Activated CD8-positive, alpha-beta T cell treated with anti-CD3 and anti-CD28 coated beads for 36 hours (primary cell): Measurements from ENCODE around the gene ANKFN1. TPM values are rescaled to one million over a fixed set of nuclear protein-coding genes. Genes with fewer than 3 reads are reported as not detected.

Experiments
- ATAC-seq: fragments of 200-7000 bp; cut with Tn5 transposase; one replicate; pipeline ENCODE4 v1.10.0; 2021; ENCODE audit warnings: mild to moderate bottlenecking, moderate library complexity
- CTCF ChIA-PET: fragments of 350-600 bp; sonication (Branson Sonifier 250); formaldehyde crosslinking; loops from one replicate; lab custom pipeline; 2021; ENCODE audit warnings: antibody characterized with exemption; lab: Charles Lee
- POLR2A ChIA-PET: fragments of 350-600 bp; sonication (Branson Sonifier 250); formaldehyde crosslinking; loops from one replicate; lab custom pipeline; 2021; ENCODE audit warnings: antibody characterized with exemption; lab: Charles Lee
- DNase-seq: peaks from one replicate; pipeline ENCODE4 v3.0.0-alpha.2; 2020
- H3K27ac Mint-ChIP-seq: one replicate; pipeline ENCODE4 v1.8.0; 2021; ENCODE audit warnings: mild to moderate bottlenecking, mixed read lengths
- H3K27me3 Mint-ChIP-seq: one replicate; pipeline ENCODE4 v1.8.0; 2021; ENCODE audit warnings: mixed read lengths
- H3K36me3 Mint-ChIP-seq: one replicate; pipeline ENCODE4 v1.8.0; 2021; ENCODE audit warnings: low read depth, mixed read lengths
- H3K4me1 Mint-ChIP-seq: one replicate; pipeline ENCODE4 v1.8.0; 2021; ENCODE audit warnings: low read depth, mixed read lengths
- H3K4me3 Mint-ChIP-seq: one replicate; pipeline ENCODE4 v1.8.0; 2021; ENCODE audit warnings: mild to moderate bottlenecking, moderate library complexity, mixed read lengths
- H3K9me3 Mint-ChIP-seq: one replicate; pipeline ENCODE4 v1.8.0; 2021; ENCODE audit warnings: mixed read lengths
- intact Hi-C: fragments of 100-400 bp; cut with micrococcal nuclease; formaldehyde crosslinking; loops from one replicate; pipeline ENCODE4 v1.10.0; 2022
- total RNA-seq, 2 experiments: library from RNA; stranded (reverse); gene quantifications; one replicate each; pipeline ENCODE4 v1.2.3, GENCODE V29; 2021
- TF ChIP-seq, protein P1 (sequence below): fragments of 200-600 bp; IDR thresholded peaks from one replicate; pipeline ENCODE4 v1.8.0; 2022; ENCODE audit warnings: antibody characterized with exemption, mild to moderate bottlenecking

Gene ANKFN1
- total RNA-seq, 2 experiments from 2014 or later = not detected

DNA sequence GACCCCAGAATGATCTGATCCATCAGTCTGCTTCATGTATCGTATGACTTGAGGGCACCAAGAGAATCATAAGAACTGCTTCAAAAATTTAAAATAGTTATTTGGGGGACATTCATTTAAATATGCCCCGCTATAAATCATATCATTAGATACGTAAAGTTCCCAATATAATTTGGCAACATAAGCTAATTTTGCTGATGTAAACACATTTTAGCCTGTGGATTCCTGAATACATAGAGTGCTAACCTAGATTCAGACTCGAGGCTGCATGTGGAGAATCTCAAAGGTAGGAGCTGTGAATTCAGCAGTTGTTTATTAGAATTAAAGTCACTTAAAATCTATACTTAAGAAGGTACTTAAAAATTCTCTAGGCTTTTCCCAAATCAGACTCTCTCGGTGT, 24.9 kb downstream of the ANKFN1 start:
- Mint-ChIP-seq H3K27me3 (peaks cover 6% of the 10 kb centered on the region), H3K4me1 (no peaks in the 10 kb centered on the region), H3K36me3 (no peaks in the 10 kb centered on the region), H3K27ac (no peak overlapping the region), H3K9me3 (no peaks in the 10 kb centered on the region), H3K4me3 (no peak overlapping the region)
- DNase-seq = no peak
- TF ChIP-seq, protein P1, sequence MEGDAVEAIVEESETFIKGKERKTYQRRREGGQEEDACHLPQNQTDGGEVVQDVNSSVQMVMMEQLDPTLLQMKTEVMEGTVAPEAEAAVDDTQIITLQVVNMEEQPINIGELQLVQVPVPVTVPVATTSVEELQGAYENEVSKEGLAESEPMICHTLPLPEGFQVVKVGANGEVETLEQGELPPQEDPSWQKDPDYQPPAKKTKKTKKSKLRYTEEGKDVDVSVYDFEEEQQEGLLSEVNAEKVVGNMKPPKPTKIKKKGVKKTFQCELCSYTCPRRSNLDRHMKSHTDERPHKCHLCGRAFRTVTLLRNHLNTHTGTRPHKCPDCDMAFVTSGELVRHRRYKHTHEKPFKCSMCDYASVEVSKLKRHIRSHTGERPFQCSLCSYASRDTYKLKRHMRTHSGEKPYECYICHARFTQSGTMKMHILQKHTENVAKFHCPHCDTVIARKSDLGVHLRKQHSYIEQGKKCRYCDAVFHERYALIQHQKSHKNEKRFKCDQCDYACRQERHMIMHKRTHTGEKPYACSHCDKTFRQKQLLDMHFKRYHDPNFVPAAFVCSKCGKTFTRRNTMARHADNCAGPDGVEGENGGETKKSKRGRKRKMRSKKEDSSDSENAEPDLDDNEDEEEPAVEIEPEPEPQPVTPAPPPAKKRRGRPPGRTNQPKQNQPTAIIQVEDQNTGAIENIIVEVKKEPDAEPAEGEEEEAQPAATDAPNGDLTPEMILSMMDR = no peak
- ChIA-PET CTCF (no interaction called here), POLR2A (no interaction called here)
- no peak for ATAC-seq
- intact Hi-C loops = loop anchor here (10.0 kb wide), 1 partner anchor 57 kb away; no protein-coding TSS in a partner anchor

DNA sequence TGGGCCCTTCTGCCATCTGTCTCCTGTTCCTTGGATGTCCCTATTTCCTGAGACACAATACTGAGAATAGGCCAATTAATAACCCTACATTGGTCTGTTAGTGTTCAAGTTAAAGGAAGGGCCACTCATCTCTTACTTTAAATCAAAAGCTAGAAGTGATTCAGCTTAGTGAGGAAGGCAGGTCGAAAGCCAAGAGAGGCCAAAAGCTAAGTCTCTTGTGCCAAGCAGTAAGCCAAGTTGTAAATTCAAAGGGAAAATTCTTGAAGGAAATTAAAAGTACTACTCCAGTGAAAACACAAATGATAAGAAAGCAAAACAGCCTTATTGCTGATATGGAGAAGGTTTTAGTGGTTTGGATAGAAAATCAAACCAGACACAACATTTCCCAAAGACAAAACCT, 28.8 kb downstream of the ANKFN1 start:
- no peak for ATAC-seq
- Mint-ChIP-seq H3K36me3 (no peaks in the 10 kb centered on the region), H3K9me3 (no peaks in the 10 kb centered on the region), H3K27ac (no peak overlapping the region), H3K4me1 (no peaks in the 10 kb centered on the region), H3K4me3 (no peak overlapping the region), H3K27me3 (peaks cover 3% of the 10 kb centered on the region)
- TF ChIP-seq, protein P1 = no peak
- POLR2A ChIA-PET = no interaction called here
- intact Hi-C loops = no loop called here
- CTCF ChIA-PET = no interaction called here
- no peak for DNase-seq

DNA sequence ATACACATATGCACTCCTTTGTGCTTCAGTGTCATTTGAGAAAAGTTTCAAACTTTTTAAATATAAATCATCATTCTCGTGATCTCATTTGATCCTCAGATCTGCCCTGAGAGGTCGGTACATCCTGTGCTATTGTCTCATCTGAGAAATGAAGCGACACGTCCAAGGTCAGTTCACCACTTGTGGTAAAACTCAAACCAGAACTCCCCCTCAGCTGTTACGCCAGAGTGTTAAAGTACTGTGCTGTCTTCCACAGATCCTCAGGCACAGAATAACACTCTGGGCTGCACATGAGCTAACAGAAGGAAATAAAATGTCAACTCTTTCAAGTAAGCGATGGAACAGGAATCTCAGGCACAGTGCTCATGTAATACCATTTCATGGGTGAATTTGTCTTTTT, 31.4 kb downstream of the ANKFN1 start:
- Mint-ChIP-seq H3K9me3 (no peaks in the 10 kb centered on the region), H3K4me3 (no peak overlapping the region), H3K27me3 (peaks cover 3% of the 10 kb centered on the region), H3K36me3 (no peaks in the 10 kb centered on the region), H3K27ac (no peak overlapping the region), H3K4me1 (no peaks in the 10 kb centered on the region)
- ATAC-seq (no peak), DNase-seq (no peak)
- TF ChIP-seq, protein P1 = no peak
- intact Hi-C loops = no loop called here
- ChIA-PET CTCF (no interaction called here), POLR2A (no interaction called here)

DNA sequence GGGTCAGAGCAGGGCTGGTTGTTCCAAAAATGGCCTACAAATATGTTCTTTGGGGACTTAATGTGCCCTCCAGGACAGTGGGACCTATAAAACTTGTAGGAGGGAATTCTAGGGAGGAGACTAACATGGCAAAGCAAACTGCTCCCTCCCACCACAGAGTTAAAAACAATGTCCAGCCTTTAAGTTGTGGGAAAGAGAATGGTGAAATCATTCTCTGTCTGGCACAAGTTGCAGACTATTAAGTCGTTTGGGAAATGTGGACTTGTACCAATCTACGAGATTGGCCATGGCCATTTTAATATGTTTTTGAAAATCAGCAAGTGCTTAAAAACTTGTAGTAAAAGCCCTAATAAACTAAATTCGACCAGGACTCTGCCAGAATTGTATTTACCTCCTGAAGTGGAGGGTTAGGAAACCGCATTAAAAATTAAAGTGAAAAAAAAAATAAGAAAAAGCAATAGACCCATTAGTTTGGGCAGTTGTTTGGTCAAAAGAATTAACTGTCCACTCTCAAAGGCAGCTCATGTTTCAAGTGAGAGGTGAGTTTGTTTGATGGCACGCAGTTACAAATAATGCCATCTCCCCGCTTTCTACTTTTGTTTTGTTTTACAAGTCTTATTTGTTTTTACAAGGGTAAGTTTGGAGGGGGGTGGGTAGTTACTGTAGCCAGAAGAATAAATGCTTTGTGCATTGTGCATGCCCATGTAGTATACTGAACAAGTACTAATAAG, 32.4 kb downstream of the ANKFN1 start:
- no peak for DNase-seq
- ChIA-PET CTCF (interaction anchor here (0.7 kb wide), 1 partner anchor 13 kb away, joined by 3 read pairs; no protein-coding TSS in a partner anchor), POLR2A (no interaction called here)
- peaks cover 3% of the 10 kb centered on the region for H3K27me3 Mint-ChIP-seq
- no peak for ATAC-seq
- H3K36me3 Mint-ChIP-seq = no peaks in the 10 kb centered on the region
- H3K27ac Mint-ChIP-seq = no peak overlapping the region
- H3K4me1 Mint-ChIP-seq = no peaks in the 10 kb centered on the region
- H3K9me3 Mint-ChIP-seq = no peaks in the 10 kb centered on the region
- H3K4me3 Mint-ChIP-seq = no peak overlapping the region
- TF ChIP-seq, protein P1 = no peak
- intact Hi-C loops = no loop called here

DNA sequence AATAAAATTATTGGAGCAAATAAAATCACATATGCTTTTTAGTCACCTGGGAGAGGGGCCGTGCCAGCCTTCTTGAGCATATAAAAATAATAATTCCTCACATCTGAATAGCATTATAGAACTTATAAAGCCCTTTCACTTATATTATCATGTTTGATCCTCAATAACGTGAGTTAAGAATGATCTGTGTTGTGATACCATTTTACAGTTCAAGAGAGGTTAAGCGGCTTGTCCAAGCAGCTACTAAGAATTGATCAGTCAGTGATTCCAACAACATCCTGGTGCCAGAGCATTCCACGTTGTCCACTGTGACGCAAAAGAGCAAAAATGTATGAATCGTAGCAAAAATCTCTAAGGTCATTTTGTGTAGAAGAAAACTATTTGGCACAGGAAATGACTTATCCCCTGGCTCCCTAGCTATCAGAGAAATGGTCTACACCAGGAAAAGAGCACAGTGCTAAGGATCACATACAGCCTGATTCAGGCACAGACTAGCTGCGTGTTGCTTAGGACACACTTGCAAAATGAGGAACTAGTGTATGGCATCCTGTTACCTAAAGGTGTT, 33.0 kb downstream of the ANKFN1 start:
- intact Hi-C loops = no loop called here
- no peak for ATAC-seq
- H3K4me1 Mint-ChIP-seq = no peaks in the 10 kb centered on the region
- ChIA-PET POLR2A (no interaction called here), CTCF (interaction anchor here (0.7 kb wide), 1 partner anchor 12 kb away, joined by 3 read pairs; no protein-coding TSS in a partner anchor)
- no peak overlapping the region for H3K4me3 Mint-ChIP-seq
- no peaks in the 10 kb centered on the region for H3K9me3 Mint-ChIP-seq
- peaks cover 3% of the 10 kb centered on the region for H3K27me3 Mint-ChIP-seq
- no peak for DNase-seq
- H3K36me3 Mint-ChIP-seq = no peaks in the 10 kb centered on the region
- H3K27ac Mint-ChIP-seq = no peak overlapping the region
- TF ChIP-seq, protein P1 = no peak
